Fibroblast of the aortic adventitia (primary cell): ENCODE data around the gene HEXA. TPM values are rescaled to one million over a fixed set of nuclear protein-coding genes. Genes with fewer than 3 reads are reported as not detected.

Experiments used
- DNase-seq: peaks from one replicate; pipeline ENCODE4 v3.0.0-alpha.2; 2010; ENCODE audit warnings: low read depth
- H3K4me3 ChIP-seq: 2 replicates; pipeline ENCODE4 v1.5.1; 2011; ENCODE audit warnings: low read depth, mild to moderate bottlenecking, control low read depth, low read length, moderate library complexity
- CTCF ChIP-seq: IDR thresholded peaks from 2 replicates; pipeline ENCODE4 v1.5.1; 2011; ENCODE audit warnings: mild to moderate bottlenecking, low read length, control low read depth, inconsistent platforms; ENCODE audit not compliant: insufficient read depth
- total RNA-seq: library from RNA; depleted of rRNA; stranded (reverse); fragments of >200 nt; gene quantifications from 2 replicates; pipeline ENCODE4 v1.2.3, GENCODE V29; 2012; ENCODE audit warnings: low replicate concordance

HEXA gene
- total RNA-seq, 1 donor = 89.0 TPM

GRCh38 chr15:72358121-72358520, 17.7 kb downstream of the HEXA start:
- DNase-seq = no peak

GRCh38 chr15:72354496-72354895, 21.3 kb downstream of the HEXA start:
- no peak overlapping the region for H3K4me3 ChIP-seq
- TF ChIP-seq CTCF = no peak
- no peak for DNase-seq

More at GRCh38 chr15:72358121-72358520, 17.7 kb downstream of the HEXA start:
- no peak overlapping the region for H3K4me3 ChIP-seq
- no peak for TF ChIP-seq CTCF

DNA sequence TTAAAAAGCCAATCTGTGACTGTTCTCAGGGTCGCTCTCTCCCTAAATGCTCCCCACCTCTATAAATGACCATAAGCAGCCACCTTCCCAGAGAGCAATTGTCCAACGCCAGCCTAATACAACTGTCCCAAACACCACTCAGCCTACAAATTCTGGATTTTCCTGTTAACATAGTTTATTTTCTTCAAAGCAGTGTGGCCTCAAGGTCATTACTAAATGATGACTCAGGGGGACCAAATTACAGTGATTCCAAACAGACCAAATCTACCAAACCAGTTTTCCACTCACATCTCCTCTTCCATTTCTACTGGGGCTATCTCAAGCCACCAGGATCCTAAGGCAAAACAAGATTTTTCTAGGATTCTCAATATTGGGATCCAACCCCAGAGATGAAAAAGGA, 22.5 kb downstream of the HEXA start:
- no peak overlapping the region for H3K4me3 ChIP-seq
- TF ChIP-seq CTCF = no peak
- no peak for DNase-seq

DNA sequence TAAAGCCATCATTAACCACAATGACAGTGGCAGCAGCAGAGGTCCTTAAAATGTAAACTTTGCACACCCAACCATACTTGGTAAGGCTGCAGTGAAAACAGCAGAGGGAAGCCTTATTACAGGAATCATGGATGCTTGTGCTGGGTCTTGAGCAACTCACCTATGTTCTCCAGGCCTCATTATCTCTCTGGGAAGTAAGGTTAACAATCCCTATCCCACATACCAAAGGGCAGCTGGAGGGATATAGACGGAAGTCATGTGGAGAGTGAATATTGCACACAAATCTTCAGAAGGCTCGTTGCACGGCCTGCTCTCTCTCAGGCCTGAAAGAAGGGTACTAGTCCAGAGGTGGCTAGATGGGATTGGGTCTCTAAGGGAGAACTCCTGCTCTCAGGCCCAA, 30.0 kb downstream of the HEXA start:
- no peak for TF ChIP-seq CTCF
- DNase-seq = no peak
- H3K4me3 ChIP-seq = no peak overlapping the region

DNA sequence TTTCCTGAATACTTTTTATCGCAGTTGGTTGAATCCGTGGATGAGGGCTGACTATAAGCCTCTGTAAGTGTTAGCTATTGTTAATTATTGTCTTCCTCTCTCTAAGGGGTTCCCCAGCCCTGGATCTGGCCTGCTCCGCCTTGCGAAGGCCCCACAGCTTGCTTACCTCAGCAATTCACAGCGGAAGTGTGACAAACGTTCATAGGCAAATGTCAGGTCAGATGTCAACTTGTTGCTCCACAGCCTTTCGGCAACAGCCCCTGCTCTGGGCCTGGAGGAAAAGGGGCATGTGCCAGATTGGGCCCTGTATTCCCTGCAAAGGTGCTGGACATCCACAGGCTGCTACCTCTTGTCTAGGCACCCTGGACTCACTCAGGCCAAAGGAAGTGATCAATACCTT, 30.5 kb downstream of the HEXA start:
- no peak for TF ChIP-seq CTCF
- DNase-seq = no peak
- H3K4me3 ChIP-seq = no peak overlapping the region

DNA sequence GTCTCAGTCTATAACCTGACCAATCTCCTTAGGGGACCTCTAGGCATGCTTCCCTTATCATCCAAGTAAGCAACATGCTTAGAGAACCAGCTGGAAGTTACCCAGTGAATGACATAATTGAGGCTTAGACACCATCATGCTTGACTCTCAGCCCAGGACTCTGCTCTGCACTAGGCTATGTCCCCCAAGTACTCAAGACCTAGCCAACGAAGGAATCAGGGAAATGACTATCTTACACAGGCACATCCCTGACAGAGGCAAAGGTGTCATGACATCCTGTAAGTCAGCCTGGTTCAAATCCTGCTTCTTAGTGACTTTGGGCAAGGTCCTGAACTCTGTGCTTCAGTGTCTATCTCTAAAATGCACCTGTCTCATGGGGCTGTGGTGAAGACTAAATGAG, 31.2 kb downstream of the HEXA start:
- H3K4me3 ChIP-seq = no peak overlapping the region
- no peak for DNase-seq
- no peak for TF ChIP-seq CTCF

DNA sequence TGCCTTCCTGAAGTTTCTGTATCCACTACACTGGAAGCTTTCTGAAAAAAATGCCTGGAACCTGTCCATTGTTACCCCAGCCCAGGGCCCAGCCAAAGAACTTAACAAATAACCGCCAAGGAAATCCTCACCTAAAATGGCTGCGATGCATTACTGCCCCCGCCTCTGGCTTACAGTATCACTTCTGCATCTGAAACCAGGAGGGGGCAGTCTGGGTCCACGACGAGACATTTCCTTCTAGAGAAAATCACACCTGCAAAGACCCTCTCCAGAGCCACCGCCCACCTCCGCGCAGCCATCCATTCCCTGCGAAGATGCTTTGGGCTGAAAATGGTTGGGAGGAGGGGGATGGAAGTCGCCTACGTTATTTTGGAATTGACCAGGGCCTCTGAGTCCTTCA, 33.4 kb downstream of the HEXA start:
- DNase-seq = no peak
- peak; percentile 24 for TF ChIP-seq CTCF
- H3K4me3 ChIP-seq = no peak overlapping the region
